HG03457 (cell line): ENCODE results near the gene ATP5ME.

ENCODE experiments used
- ATAC-seq: cut with Tn5 transposase; IDR thresholded peaks from one replicate; pipeline ENCODE4 v1.9.1; 2021; ENCODE audit warnings: moderate number of reproducible peaks; ENCODE audit not compliant: unreplicated experiment

Gene ATP5ME

DNA sequence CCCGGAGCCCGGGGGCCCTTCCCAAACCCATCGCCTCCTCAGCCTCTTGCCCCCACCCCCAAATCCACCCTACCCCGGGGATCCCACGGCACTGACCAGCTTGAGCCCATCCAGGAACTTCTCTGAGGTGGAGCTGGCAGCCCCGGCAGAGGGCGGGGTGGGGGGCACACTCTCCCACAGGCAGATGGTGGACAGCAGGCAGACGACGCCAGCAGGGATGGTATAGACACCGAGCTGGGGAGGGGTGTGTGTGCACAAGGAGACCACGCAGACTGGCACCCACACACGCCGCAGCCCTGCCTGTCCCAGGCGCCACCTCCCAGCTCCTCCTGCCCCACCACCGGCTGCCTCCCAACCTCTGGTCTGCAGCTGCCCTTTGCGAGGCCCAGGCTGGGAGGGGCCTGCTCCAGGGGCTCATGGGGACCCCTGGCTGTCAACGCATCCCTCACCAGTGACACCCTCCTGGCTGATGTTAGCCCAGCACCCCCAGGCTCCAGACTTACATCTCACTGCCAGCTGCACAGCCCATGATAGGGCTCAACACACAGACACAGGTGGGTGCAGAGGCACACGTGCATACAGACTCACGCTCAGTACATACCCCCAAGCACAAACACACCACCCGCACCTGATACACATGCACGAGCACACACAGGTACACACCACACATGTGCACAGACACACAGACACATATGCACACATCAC, 10.7 kb upstream of the ATP5ME start:
- no peak for ATAC-seq

DNA sequence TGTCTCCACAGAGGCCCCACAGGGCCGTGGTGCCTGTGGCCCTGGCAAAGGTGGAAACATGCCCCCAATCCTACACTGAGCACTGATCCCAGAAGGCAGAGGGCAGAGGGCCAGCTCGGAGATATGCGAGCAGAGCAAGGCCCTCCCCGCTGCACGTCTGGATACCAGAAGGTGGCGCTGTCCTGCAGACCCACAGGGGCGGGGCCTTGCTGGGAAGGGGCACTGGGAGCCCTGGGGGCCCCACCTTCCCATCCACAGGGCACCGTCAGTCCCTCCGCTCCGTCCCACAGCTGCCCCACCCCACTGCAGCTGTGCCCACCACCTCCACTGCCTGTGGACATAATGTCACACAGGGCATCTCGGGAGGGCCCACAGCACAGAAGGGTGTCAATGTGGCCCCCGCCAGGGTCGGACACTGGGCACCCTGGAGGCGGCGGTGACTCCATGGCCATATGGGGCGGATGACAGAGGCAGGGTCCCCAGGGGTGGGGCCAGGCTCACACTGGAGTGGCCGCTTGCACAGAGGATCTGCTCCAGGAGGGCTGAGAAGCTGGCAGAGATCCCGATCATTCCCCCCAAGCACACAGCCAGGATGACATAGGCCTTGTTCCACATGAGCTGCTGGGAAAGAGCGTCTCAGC, 10.0 kb upstream of the ATP5ME start:
- no peak for ATAC-seq

DNA sequence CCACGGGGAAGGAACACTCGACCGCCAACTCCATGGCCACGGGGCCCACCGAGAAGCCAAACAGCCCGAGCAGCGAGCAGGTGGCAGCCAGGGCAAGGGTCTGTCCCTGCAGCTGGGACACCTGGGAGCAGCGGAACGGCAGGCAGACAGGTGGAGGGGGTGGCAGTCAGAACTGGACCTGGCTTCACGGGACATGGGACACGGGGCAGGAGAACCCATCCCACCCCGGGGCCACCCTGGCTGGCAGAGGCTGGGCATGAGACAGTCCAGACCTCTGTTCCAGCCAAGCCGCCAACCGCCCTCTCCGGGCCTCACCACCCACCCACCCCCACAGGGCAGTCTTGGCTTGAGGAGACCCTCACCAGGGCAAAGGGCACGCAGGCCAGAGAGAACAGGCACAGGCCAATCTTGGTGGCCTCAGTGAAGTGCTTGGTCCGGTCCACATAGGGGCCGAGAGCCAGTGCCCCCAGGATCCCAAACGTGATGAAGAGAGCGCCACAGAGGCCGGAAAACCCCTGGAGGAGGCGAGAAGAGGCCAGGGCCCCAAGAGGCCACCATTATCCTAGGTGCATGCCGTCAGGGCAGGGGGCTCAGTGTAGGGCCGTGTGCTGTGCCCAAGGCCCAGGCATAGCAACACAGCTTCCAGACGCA, 9.3 kb upstream of the ATP5ME start:
- ATAC-seq: no peak

DNA sequence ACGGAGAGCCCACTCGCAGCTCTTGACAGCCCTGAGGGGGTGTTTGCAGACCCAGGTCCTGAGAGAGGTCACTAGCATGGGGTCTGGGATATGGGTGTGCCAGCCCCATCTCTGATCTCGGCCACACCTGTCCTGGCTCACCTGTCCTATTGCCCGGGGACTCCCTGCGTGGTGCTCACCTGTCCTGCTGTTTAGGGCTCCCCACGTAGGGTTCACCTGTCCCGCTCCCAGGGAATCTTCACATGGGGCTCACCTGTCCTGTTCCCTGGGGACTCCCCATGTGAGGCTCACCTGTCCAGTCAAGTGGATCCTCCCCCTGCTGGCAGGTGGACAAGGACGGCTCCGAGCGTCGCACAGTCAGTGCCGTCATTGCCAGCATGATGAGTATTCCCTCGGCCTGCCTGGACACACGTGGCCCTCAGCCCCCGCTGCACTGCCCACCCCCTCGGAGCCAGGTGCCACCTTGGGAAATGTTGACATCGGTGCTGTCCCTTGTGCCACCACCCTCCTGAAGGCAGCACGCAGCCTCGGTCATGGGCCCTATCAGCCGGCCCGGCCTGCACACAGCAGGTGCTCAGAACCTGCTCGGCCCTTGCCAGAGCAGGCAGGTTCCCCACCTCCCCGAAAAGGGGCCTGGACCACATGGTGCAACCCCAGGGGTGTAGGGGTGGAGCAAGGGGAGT, 8.6 kb upstream of the ATP5ME start:
- no peak for ATAC-seq

DNA sequence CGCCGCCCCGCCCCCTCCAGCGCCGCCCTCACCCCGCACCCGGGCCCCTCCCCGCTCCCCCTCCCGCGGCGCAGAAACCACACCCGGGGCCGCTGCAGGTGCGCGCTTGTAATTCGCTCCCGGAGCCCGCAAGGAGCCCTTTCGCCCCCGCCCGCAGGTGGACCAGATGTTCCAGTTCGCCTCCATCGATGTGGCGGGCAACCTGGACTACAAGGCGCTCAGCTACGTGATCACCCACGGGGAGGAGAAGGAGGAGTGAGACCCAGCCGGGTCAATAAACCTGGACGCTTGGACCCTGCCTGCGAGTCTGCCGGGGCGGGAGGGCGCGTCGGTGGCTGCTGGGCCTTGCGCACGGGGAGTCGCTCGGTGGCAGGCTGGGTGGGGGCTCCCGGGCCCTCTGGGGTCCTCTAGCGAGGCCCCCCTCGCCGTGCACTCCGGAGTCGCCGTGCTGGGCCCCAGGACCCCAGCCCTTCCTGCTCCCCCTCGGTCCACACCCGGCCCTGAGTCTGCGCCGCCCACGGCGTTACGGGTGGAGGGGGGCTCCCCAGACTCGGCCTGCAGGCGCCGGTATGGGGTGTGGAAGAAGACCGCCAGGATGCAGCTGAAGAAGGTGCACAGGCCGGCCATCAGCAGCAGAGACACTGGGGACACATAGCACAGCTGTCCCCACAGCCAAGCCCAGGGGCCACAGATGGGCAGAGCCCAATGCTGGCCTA, 7.8 kb upstream of the ATP5ME start:
- ATAC-seq: no peak

DNA sequence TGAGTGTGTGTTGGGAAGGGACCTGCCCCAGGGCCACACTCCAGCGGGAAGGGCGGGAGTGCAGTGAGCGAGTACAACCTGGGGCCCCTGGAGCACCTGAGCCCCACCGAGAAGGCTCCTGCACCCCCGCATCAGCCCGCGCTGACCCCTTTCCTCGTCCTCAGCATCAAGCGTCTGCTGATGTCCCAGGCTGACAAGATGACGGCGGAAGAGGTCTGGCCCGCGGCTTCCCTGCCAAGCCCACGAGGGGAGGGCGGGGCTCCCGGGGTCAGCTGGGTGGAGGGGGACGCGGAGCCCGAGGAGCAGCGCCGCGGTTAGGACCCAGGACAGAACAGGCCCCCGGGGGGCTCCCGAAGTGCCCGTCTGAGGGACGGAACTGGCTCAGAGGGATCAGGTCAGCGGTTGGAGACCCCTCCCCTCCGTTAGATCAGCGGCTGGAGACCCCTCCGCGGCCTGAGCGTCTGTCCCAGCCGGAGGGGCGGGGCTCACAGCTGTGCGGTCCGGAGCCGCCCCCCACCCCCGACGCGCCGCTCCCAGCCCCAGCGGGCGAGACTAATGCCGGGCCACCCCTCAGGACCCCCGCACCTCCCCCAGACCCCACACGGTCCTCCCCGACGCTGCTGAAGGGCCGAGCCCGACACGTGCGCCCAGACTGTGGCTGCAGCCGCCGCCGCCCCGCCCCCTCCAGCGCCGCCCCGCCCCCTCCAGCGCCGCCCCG, 7.0 kb upstream of the ATP5ME start:
- no peak for ATAC-seq

DNA sequence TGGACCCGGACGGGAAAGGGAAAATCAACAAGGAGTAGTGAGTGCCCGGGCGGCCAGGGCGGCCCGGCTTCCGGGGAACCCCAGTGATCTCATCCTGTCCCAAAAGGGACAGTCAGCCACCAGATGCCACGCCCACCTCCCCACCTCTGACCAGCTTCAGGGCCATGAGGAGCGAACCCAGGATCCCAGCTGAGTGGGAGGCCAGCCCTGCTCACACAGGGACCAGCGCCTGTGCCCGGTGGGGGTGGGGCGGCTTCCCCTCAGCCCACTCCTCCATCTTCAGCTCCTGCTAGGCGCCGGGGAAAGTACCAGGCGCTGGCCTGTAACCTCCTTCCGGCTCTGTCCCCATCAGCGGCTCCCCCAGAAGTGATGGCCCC, 6.5 kb upstream of the ATP5ME start:
- ATAC-seq: no peak

DNA sequence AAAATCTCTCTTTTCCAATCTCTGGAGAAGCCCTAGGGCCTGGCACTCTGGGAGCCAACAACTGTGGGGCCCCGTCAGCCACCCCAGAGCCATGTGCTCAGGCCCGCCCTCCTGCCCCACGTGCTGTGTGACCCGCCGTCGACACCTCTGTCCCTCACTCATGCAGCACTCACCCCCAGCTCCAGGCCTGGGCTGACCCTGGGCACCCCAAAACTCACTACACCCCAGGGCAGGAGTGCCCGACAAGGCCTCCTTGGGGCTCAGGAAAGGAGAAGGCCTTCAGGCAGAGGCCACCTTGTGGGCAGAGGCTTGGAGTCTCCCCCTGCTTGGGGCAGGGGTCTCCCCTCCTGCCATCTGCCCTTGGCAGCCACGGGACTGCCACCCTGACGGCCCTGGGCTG, 6.0 kb upstream of the ATP5ME start:
- ATAC-seq: no peak

DNA sequence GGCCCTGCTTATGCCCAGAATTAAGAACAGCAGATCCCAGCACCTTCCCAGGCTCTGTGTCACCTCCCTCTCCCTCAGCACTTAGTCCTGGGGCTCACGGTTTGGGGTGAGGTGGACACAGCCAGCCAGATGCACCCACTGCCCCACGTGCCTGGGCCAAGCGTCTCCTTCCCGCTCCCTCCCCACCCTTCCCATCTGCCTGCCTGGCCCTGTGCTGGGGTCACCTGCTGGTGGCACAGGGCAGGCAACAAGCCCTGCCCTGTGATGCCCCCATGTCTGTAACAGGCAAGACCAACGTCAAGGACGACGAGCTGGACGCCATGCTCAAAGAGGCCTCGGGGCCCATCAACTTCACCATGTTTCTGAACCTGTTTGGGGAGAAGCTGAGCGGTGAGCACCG, 5.6 kb upstream of the ATP5ME start:
- ATAC-seq: no peak

DNA sequence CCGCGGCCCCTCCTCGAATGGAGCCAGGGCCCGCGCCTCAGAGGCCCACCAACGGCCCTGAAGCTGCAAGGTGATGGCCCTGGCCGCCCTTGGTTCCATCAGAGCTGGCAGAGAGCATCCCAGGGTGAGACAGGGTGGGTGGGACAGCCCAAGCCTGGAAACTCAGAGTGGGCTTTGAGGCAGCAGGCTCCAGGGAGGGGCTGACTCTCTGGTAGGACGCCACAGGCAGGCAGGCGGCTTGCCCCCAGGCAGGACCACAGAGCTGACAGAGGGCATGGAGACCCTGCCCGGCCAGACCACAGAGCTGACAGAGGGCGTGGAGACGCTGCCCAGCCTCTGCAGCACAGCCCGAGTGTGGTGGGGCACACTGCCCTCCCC, 5.0 kb upstream of the ATP5ME start:
- no peak for ATAC-seq

DNA sequence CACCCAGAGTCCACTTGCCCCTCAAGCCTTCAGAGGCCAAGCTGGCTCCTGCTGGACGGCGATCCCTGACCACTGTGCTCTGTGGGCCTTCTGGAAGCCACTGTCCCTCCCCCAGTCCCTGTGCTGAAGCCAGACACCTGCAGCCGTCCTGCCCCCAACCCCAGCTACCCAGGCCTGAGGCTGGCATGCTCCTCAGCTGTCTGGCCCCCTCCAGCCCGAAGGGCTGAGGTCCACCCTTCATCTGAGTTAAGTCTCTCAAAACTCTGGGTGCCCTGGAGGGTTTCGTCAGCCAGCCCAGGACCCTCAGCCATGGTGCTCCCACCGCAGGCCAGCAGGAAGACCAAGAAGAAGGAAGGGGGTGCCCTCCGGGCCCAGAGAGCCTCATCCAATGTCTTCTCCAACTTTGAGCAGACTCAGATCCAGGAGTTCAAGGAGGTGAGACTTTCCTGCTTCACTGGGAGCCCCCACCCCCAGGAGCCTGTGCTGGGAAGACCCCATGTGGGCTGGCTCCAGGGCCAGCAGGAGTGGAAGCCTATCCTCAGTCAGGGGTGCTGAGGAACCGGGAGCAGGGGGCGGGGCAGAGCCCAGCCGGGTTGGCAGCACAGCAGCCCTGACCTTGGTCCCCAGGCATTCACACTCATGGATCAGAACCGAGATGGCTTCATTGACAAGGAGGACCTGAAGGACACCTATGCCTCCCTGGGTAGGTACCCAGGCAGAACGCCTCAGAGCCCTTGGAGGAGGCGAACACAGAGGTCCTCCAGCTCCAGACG, 4.4 kb upstream of the ATP5ME start:
- ATAC-seq: no peak

DNA sequence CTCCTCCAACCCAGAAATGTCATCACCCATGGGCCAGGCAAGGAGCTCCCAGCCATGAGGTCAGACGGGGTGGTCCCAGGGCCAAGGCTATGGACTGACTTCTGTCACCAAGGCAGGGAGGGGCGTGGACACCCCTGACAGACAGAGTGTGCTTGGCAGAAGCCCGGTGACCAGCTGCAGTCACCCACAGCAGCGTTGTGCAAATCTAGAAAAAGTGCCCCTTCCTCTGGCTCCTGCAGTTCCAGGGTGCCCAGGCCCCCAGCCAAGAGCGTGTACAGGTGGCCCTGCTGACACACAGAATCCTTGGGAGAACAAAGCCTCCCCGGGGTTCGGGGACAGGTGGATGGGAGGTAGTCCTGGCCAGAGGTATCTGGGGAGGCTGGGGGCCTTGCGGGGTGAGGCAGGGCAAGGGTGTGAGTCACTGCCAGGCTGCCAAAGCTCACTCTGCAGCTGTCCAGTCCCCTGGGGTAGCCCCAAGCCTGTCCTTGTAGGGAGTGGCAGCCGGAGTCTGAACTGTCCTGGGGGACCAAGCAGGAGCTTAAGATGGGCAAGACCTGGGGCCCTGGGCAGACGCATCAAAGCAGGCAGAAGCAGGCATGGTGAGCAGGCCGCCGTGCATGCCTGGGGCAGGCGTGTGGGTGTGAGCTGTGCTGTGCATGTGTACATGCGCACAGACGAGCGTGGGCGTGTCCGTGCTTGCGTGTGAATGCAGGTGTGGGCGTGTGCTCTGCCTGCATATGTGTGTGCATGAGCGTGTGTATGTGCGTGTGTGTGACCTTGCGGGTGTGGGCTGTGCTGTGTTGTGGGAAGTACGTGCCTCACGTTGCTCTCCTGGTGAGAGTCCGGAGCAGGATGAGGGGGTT, 3.6 kb upstream of the ATP5ME start:
- ATAC-seq: no peak

DNA sequence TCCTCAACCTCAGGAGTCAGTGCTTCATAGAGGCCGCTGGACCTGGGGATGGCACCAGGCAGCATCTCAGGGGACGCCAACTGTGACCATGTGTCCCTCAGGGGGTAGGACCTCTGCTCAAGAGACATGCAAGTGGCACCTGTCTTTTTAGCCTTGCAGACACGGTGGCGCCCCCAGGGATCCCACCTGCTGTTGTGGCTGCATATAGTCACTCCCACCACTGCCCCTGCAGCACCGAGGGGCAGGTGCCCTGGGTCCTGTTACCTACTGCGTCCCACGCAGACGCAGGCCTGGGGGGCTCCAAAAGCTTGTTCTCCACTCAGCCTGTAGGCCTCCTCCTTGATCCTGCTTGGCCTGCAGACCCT, 2.8 kb upstream of the ATP5ME start:
- no peak for ATAC-seq

DNA sequence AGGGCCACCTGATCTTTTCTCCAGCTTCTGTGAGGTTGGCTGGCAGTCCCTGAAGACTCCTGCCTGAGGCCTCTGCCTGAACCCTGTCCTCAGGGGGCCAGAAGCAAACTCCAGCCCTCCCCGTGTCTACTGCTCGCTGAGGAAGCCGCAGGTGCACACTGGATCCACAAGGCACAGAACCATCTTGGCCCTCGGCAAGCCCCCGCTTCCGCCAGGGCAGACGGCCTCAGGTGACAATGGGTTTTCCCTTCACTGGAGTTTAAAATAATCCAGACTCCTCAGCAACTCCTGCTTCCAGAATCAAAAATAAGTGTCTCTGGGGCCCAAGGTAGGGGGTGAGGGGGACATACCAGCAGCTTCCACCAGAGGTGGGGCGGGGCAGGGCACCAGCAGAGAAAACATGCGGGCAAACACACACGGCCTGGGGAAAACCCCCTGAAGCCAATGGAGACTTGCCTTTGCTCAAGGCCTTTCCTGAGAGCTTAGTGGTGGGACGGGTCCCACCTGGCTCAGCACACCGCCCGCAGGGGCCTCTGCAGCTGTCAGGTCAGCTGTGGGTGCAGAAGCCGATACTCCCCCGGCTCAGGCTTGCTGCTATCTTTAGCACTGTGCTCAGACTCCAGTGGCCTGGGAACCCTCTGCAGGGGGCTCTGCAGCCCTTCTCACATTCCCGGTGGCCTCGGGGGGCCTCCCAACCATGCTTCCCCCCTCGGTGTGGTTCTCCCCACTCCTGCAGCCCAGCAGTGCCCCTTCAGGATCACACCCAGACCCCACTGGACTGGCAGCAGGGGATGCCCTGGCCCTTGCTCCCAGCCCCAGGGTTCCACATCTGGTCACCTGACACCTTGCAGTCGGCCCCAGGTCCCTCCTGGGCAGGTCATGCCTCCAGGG, 2.1 kb upstream of the ATP5ME start:
- ATAC-seq: no peak

DNA sequence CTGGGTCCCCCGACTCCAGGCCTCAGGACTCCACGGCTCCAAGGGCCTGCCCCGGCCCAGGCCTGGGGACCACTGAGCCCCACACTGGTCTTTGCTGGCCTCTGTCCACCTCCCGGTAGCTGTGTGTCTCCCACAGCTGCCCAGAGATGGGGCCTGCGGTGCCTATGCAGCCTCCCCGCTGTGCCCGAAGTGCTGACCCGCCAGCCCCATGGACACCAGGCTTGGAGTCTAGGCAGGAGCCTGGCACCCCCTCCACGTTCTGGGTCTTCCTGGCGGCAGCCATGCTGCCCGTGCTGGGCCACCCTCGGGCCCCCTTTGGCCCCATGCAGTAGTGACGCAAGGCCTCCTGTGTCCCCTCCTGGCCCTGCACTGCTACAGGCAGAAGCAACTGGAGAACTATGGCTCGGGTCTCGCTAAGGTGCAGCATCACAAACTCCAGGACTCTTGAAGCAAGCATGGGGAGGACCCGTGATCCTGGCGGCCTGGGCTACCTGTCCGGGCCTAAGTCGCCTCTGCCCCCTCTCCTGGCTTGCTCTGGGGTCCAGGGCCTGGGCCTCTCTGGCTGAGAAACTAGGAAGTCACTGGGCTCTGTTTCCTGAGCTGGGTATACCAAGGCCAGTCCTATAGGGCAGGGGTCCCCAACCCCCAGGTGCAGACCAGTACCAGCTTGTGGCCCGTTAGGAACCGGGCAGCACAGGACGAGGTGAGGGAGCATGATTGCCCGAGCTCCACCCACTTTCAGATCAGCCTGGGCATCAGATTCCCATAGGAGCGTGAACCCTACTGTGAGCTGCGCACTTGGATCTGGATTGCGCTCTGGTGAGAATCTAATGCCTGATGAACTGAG, 1.2 kb upstream of the ATP5ME start:
- ATAC-seq: no peak

DNA sequence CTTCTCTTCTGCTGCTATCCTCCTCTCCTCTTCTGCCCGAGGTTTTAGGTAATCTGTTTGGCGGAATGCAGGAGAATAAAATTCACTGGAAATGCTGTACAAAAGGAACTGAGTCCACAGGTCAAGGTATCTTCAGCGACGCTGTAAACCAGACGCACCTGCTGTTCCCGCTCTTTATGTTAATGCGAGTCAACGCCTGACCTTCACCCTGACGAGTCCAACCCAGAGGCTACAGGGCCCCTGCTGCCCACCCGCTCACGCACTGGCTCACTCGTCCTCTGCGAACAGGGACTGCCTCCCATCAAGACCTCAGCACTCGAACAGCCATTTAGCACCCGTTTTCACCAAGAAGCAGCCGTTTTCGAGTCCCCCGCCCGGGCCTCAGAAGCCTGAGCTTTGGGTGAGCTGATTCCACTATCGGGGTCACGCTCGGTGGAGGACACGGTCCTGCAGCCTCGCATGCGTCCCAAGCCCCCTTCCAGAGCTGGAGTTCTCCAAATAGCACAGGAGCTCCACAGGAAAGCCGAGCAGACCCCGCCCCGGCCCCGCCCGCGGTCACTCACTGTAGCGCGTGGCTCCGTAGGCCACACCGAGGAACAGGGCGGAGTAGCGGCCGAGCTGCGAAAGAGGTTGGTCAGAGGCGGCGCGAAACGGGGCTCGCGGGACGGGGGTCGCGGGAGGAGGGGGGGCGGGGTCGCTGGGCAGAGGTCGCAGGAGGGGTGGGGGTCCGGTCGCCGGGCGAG, 556 bp downstream of the ATP5ME start:
- ATAC-seq: no peak
